Measurements from ENCODE around the gene BNIP5.

DNA sequence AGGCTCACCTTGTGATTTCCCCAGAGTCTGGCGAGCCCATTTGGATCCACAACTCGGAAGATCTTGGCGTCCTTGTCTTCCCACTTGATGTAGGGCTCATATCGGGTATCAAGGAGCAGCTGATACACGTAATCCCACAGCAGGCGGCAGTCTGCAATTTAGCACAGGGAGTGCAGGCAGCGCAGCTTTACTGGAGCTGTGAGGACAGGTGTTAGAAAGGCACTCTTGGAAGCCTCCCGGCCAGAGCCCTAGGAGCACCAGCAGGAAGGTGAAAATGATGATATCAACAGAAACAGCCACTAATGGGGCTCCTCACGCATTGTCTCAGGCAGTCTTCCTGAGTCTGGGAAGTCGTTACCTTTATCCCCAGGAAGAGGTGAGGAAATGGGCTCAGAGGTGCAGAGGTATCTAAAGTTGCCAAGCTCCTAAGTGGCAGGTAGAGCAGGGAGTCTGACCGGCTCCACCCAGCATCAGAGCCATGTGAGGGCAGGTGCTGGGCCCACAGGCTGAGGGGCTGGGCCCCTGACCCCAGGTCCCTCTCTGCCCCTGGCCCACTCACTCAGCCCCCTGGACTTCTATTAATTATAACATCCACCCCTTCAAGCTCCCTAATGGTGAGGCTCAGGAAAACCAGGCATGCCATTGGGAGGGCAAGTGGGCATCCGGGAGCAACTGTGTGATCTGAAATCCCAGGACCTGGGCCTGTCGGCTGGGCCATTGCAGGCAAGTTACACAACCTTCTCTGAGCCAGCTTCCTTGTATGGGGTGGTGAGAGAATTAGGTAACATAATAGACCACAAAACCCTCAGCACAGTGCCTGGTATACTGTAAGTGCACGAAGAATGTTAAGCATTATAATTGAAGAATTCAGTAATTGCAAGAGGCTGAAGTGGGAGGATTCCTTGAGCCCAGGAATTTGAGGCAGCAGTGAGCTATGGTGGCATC is 32.5 kb upstream of the BNIP5 start:
- TF ChIP-seq, protein P1, sequence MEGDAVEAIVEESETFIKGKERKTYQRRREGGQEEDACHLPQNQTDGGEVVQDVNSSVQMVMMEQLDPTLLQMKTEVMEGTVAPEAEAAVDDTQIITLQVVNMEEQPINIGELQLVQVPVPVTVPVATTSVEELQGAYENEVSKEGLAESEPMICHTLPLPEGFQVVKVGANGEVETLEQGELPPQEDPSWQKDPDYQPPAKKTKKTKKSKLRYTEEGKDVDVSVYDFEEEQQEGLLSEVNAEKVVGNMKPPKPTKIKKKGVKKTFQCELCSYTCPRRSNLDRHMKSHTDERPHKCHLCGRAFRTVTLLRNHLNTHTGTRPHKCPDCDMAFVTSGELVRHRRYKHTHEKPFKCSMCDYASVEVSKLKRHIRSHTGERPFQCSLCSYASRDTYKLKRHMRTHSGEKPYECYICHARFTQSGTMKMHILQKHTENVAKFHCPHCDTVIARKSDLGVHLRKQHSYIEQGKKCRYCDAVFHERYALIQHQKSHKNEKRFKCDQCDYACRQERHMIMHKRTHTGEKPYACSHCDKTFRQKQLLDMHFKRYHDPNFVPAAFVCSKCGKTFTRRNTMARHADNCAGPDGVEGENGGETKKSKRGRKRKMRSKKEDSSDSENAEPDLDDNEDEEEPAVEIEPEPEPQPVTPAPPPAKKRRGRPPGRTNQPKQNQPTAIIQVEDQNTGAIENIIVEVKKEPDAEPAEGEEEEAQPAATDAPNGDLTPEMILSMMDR (IDR thresholded peaks at IDR 0.05; ENCODE audit: borderline replicate concordance, extremely low read depth, low read length, poor library complexity, severe bottlenecking) = no peak
- TF ChIP-seq EZH2 (IDR thresholded peaks at IDR 0.05; ENCODE audit: borderline replicate concordance, low read depth, low read length, severe bottlenecking) = no peak
